ENCODE measurements around the gene CFAP97D1. TPM values are rescaled to one million over a fixed set of nuclear protein-coding genes. Genes with fewer than 3 reads are reported as not detected.

CFAP97D1 gene
- total RNA-seq, 2 experiments from 2014 or later = 0.07 TPM; not detected in 1

DNA sequence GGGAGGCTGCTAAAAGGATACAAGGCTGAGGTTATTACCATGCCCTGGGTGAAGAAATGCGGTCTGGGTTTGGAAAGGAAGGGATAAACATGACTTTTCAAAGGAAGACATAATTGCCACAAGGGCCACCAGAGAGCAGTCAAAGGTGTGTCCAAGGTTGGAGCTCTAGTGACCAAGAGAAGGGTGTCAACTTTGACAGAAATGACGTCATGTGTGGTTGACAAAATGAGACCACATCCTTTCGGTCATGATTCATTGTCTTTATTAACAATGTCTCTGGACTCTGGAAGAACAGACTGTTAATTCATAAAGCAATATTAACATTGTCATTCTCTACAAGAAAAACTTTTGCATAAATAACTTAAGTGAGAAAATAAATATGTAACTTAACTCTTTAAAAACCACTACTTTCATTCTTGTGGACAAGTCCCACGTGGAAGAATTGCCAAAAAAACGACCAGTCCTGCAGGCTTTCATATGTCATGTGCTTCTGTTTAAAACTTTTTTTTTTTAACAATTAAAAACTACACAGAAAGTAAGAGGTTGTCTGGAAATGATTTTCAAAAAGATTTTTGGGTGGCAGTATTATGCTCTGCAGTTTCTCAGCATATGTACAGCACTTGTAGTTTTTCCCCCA lies 26.6 kb upstream of the CFAP97D1 start:
- TF ChIP-seq, protein P1, sequence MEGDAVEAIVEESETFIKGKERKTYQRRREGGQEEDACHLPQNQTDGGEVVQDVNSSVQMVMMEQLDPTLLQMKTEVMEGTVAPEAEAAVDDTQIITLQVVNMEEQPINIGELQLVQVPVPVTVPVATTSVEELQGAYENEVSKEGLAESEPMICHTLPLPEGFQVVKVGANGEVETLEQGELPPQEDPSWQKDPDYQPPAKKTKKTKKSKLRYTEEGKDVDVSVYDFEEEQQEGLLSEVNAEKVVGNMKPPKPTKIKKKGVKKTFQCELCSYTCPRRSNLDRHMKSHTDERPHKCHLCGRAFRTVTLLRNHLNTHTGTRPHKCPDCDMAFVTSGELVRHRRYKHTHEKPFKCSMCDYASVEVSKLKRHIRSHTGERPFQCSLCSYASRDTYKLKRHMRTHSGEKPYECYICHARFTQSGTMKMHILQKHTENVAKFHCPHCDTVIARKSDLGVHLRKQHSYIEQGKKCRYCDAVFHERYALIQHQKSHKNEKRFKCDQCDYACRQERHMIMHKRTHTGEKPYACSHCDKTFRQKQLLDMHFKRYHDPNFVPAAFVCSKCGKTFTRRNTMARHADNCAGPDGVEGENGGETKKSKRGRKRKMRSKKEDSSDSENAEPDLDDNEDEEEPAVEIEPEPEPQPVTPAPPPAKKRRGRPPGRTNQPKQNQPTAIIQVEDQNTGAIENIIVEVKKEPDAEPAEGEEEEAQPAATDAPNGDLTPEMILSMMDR (IDR thresholded peaks at IDR 0.05) = no peak
- POLR2A ChIA-PET = no interaction called here
- peaks cover 25% of the 10 kb centered on the region for H3K27me3 Mint-ChIP-seq

GRCh38 chr17:43754947-43755346 lies 25.3 kb upstream of the CFAP97D1 start:
- Mint-ChIP-seq H3K4me1 (ENCODE audit: low read depth) (no peaks in the 10 kb centered on the region), H3K9me3 (no peaks in the 10 kb centered on the region), H3K27ac (no peak overlapping the region), H3K27me3 (peaks cover 25% of the 10 kb centered on the region), H3K36me3 (ENCODE audit: low read depth) (no peaks in the 10 kb centered on the region), H3K4me3 (no peak overlapping the region)
- no peak for DNase-seq
- POLR2A ChIA-PET = no interaction called here
- CTCF ChIA-PET = interaction anchor here (8.0 to 13.3 kb wide), 2 partner anchors 12 to 61 kb away, joined by 54 to 661 read pairs; no protein-coding TSS in a partner anchor
- ATAC-seq = no peak
- intact Hi-C loops (cut with micrococcal nuclease) = no loop called here
- TF ChIP-seq, protein P1 (IDR thresholded peaks at IDR 0.05) = no peak

More for the DNA sequence above, 26.6 kb upstream of the CFAP97D1 start:
- intact Hi-C loops (cut with micrococcal nuclease) = no loop called here
- peak; percentile 30 for DNase-seq
- no peaks in the 10 kb centered on the region for H3K36me3 Mint-ChIP-seq (ENCODE audit: low read depth)
- no peak overlapping the region for H3K27ac Mint-ChIP-seq
- peak; percentile 37 for ATAC-seq
- no peaks in the 10 kb centered on the region for H3K9me3 Mint-ChIP-seq
- CTCF ChIA-PET = interaction anchor here (1.2 to 8.0 kb wide), 5 partner anchors 13 to 176 kb away, joined by 3 to 54 read pairs (median 6); no protein-coding TSS in a partner anchor
- no peaks in the 10 kb centered on the region for H3K4me1 Mint-ChIP-seq (ENCODE audit: low read depth)
- no peak overlapping the region for H3K4me3 Mint-ChIP-seq

- ChIA-PET POLR2A (no interaction called here), CTCF (interaction anchor here (8.0 to 13.3 kb wide), 2 partner anchors 12 to 62 kb away, joined by 54 to 661 read pairs; no protein-coding TSS in a partner anchor)
- peak; percentile 36 for DNase-seq
- Mint-ChIP-seq H3K4me1 (ENCODE audit: low read depth) (no peaks in the 10 kb centered on the region), H3K27ac (no peak overlapping the region), H3K27me3 (peaks cover 29% of the 10 kb centered on the region), H3K36me3 (ENCODE audit: low read depth) (no peaks in the 10 kb centered on the region), H3K9me3 (no peaks in the 10 kb centered on the region), H3K4me3 (no peak overlapping the region)
- peak; percentile 56 for ATAC-seq
- intact Hi-C loops (cut with micrococcal nuclease) = no loop called here
- TF ChIP-seq, protein P1 (IDR thresholded peaks at IDR 0.05) = no peak
Observed at GRCh38 chr17:43755389-43755875, 24.8 kb upstream of the CFAP97D1 start.

- POLR2A ChIA-PET = interaction anchor here (1.2 kb wide), 1 partner anchor 55 kb away, joined by 3 read pairs; no protein-coding TSS in a partner anchor
- TF ChIP-seq, protein P1 (IDR thresholded peaks at IDR 0.05) = no peak
- intact Hi-C loops (cut with micrococcal nuclease) = no loop called here
- no peaks in the 10 kb centered on the region for H3K9me3 Mint-ChIP-seq
- peaks cover 29% of the 10 kb centered on the region for H3K27me3 Mint-ChIP-seq
- DNase-seq (no peak), ATAC-seq (no peak)
- CTCF ChIA-PET = interaction anchor here (8.0 to 13.3 kb wide), 2 partner anchors 11 to 62 kb away, joined by 54 to 661 read pairs; no protein-coding TSS in a partner anchor
- no peak overlapping the region for H3K27ac Mint-ChIP-seq
- no peak overlapping the region for H3K4me3 Mint-ChIP-seq
- no peaks in the 10 kb centered on the region for H3K36me3 Mint-ChIP-seq (ENCODE audit: low read depth)
- no peaks in the 10 kb centered on the region for H3K4me1 Mint-ChIP-seq (ENCODE audit: low read depth)
Observed at GRCh38 chr17:43756201-43756600, 24.0 kb upstream of the CFAP97D1 start.

- CTCF ChIA-PET = interaction anchor here (8.0 to 13.3 kb wide), 2 partner anchors 10 to 63 kb away, joined by 54 to 661 read pairs; no protein-coding TSS in a partner anchor
- H3K9me3 Mint-ChIP-seq = no peaks in the 10 kb centered on the region
- no peaks in the 10 kb centered on the region for H3K4me1 Mint-ChIP-seq (ENCODE audit: low read depth)
- H3K27me3 Mint-ChIP-seq = peaks cover 29% of the 10 kb centered on the region
- no peak overlapping the region for H3K27ac Mint-ChIP-seq
- POLR2A ChIA-PET = interaction anchor here (1.2 kb wide), 1 partner anchor 56 kb away, joined by 3 read pairs; no protein-coding TSS in a partner anchor
- H3K36me3 Mint-ChIP-seq (ENCODE audit: low read depth) = no peaks in the 10 kb centered on the region
- H3K4me3 Mint-ChIP-seq = no peak overlapping the region
- DNase-seq (no peak), ATAC-seq (no peak)
- intact Hi-C loops (cut with micrococcal nuclease) = no loop called here
- TF ChIP-seq, protein P1 (IDR thresholded peaks at IDR 0.05) = no peak
Observed at GRCh38 chr17:43757171-43757660, 23.0 kb upstream of the CFAP97D1 start.

All from activated CD8-positive, alpha-beta T cell treated with anti-CD3 and anti-CD28 coated beads for 36 hours (primary cell).